ENCODE results near the gene PPP1R16B. TPM values are rescaled to one million over a fixed set of nuclear protein-coding genes. Genes with fewer than 3 reads are reported as not detected.

PPP1R16B gene
- total RNA-seq, 5 donors from 2014 or later (not counting 1 experiment from before 2014, with no cell fraction given), result 32.0 to 58.5 (median 50.2) TPM

DNA sequence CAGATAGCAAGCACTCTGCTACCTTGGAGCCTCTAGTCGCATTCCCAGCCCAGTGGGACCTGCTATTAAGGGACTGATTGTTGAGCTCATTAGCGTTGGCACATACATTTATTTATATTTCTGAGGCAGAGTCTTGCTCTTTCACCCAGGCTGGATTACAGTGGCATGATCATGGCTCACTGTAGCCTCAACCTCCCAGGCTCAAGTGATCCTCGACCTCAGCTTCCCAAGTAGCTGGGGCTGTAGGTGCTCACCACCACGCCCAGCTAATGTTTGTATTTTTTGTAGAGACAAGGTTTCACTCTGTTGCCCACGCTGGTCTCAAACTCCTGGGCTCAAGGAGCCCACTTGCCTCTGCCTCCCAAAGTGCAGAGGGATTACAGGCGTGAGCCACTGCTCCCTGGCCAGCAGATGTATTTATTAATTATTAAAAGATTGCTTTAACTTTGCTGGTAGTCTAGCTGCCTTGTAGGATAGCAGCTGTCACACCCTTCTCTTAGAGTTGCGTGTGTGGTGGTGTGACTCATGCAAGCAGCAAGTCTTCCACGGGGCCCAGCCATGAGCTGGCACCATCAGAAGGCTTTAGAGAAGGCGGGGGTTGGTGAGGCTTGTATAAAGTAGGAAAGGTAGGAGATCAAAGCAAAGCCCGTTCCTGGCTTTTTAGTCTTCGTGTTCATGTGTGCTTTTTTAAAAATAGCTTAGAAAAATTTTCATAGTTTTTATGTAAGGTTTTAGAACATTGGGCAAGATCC is 40.8 kb upstream of the PPP1R16B start:
- Mint-ChIP-seq H3K36me3 (peaks cover 80% of the 10 kb centered on the region), H3K9me3 (no peaks in the 10 kb centered on the region), H3K27me3 (no peaks in the 10 kb centered on the region), H3K27ac (peak overlapping the region in 1 of 2 donors; percentile 49), H3K4me3 (no peak overlapping the region), H3K4me1 (peaks cover 0 to 10% (median 7%) of the 10 kb centered on the region in 3 donors)
- WGBS (ENCODE audit: insufficient coverage), result 70% methylated on average over 5 of the region's 11 CpGs
- H3K4me1 ChIP-seq (ENCODE audit: control insufficient read depth in 1 of 2, extremely low read depth in 1 of 2, insufficient read depth in 2 of 2, low read length in 2 of 2), result no peaks in the 10 kb centered on the region
- no peaks in the 10 kb centered on the region for H3K27me3 ChIP-seq (replicated peaks in 1 of 2; ENCODE audit: control insufficient read depth in 2 of 2, extremely low read depth in 1 of 2, insufficient read depth in 2 of 2, low read length in 1 of 2)
- H3K4me3 ChIP-seq (ENCODE audit: control insufficient read depth in 1 of 2, extremely low read depth in 1 of 2, low read length in 1 of 2), result no peak overlapping the region
- peak in 2 of 4 experiments; percentile 68 to 88 for ATAC-seq (replicated peaks in 1 of 4)
- ChIA-PET CTCF (no interaction called here), POLR2A (no interaction called here)
- no peaks in the 10 kb centered on the region for H3K9me3 ChIP-seq
- H3K27ac ChIP-seq (ENCODE audit: low read length), result no peak overlapping the region
- peak in 2 of 35 experiments; percentile 6 to 7 for DNase-seq
- peaks cover 16 to 93% of the 10 kb centered on the region in 2 donors for H3K36me3 ChIP-seq (ENCODE audit: control insufficient read depth in 2 of 2, extremely low read depth in 1 of 2, insufficient read depth in 1 of 2, low read length in 1 of 2)

DNA sequence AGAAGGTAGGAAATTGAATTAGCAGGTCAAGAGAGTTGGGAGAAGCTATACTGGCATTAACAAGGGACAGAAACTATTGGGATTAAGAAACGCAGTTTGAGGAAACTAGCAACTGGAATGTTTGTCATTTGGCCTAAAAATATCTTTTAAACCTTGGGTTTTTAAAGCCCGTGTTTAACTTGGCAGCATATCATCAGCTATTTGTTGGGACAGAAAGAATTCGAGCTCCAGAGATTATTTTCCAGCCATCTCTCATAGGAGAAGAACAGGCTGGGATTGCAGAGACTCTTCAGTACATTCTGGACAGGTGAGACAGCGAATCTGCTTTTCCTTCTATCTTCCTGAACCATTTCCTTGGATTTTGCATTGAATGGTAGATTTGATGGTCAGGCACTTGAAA is 39.4 kb upstream of the PPP1R16B start:
- no peaks in the 10 kb centered on the region for H3K4me1 ChIP-seq (ENCODE audit: control insufficient read depth in 1 of 2, extremely low read depth in 1 of 2, insufficient read depth in 2 of 2, low read length in 2 of 2)
- H3K4me1 Mint-ChIP-seq, result peaks cover 0 to 10% (median 7%) of the 10 kb centered on the region in 3 donors
- no peak overlapping the region for H3K27ac Mint-ChIP-seq
- no peak overlapping the region for H3K4me3 ChIP-seq (ENCODE audit: control insufficient read depth in 1 of 2, extremely low read depth in 1 of 2, low read length in 1 of 2)
- no peaks in the 10 kb centered on the region for H3K9me3 ChIP-seq
- no peaks in the 10 kb centered on the region for H3K27me3 ChIP-seq (replicated peaks in 1 of 2; ENCODE audit: control insufficient read depth in 2 of 2, extremely low read depth in 1 of 2, insufficient read depth in 2 of 2, low read length in 1 of 2)
- H3K27me3 Mint-ChIP-seq, result no peaks in the 10 kb centered on the region
- no peak overlapping the region for H3K27ac ChIP-seq (ENCODE audit: low read length)
- CTCF ChIA-PET, result interaction anchor here (0.6 to 1.3 kb wide), 3 partner anchors 24 to 33 kb away, joined by 3 read pairs; no protein-coding TSS in a partner anchor
- H3K4me3 Mint-ChIP-seq, result no peak overlapping the region
- POLR2A ChIA-PET, result no interaction called here
- no peaks in the 10 kb centered on the region for H3K9me3 Mint-ChIP-seq
- ATAC-seq (replicated peaks in 1 of 4) (no peak), DNase-seq (no peak)
- H3K36me3 Mint-ChIP-seq, result peaks cover 75% of the 10 kb centered on the region
- peaks cover 19 to 92% of the 10 kb centered on the region in 2 donors for H3K36me3 ChIP-seq (ENCODE audit: control insufficient read depth in 2 of 2, extremely low read depth in 1 of 2, insufficient read depth in 1 of 2, low read length in 1 of 2)
- 94% methylated on average over 3 of the region's 4 CpGs for WGBS (ENCODE audit: insufficient coverage)

DNA sequence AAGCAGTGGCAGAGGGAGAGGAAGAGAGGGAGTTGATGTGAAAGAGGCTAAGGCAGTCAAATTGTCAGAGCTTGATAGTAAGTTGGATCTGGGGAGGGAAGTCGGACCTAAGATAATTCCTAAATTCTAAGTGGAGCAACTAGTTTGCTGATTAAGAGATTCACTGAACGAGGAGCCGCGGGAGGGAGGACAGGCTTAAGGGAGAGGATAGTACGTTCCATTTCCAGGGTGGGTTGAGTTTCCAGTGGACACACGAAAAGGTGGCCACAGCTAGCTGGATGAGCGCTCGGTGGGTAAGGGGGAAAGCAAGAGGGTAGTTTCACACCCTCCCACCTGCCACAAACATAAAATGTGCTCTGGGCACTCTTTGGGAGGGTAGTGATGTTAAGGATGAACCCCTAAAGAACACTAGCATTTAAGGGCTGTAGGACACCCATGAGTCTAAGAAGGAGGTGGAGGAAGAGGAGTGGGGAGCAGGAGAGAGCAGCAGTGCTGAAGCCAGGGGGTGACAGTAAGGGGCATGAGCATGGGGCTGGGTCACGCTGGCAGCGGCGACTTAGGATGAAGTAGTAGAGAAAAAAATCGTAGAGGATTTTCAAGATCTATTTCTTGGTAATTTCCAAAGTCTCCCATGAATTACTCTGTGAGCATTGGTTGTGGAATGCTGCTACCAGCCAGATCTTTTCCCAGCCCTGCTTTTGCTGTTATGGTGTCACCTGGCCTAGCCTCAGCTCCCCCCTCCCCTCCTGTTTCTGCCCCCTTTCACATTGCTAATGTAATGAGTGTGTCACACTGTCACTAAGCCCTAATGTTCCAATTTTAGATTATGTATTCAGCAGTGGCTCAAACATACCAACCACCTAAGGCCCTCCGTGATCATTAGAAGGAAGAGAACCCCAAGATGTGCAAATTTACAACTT is 35.9 kb upstream of the PPP1R16B start:
- no peaks in the 10 kb centered on the region for H3K9me3 ChIP-seq
- CTCF ChIA-PET, result interaction anchor here in 1 of 2 donors (0.7 kb wide), 1 partner anchor 18 kb away, joined by 3 read pairs; no protein-coding TSS in a partner anchor
- no CpG with 5 or more reads among the region's 13 CpGs for WGBS (ENCODE audit: insufficient coverage)
- H3K27me3 Mint-ChIP-seq, result no peaks in the 10 kb centered on the region
- H3K4me1 Mint-ChIP-seq, result peaks cover 0 to 5% (median 4%) of the 10 kb centered on the region in 3 donors
- peaks cover 81% of the 10 kb centered on the region for H3K36me3 Mint-ChIP-seq
- H3K4me1 ChIP-seq (ENCODE audit: control insufficient read depth in 1 of 2, extremely low read depth in 1 of 2, insufficient read depth in 2 of 2, low read length in 2 of 2), result no peaks in the 10 kb centered on the region
- no peaks in the 10 kb centered on the region for H3K27me3 ChIP-seq (replicated peaks in 1 of 2; ENCODE audit: control insufficient read depth in 2 of 2, extremely low read depth in 1 of 2, insufficient read depth in 2 of 2, low read length in 1 of 2)
- no peak for DNase-seq
- peak overlapping the region in 1 of 2 donors; percentile 1 for H3K27ac Mint-ChIP-seq
- peaks cover 13 to 85% of the 10 kb centered on the region in 2 donors for H3K36me3 ChIP-seq (ENCODE audit: control insufficient read depth in 2 of 2, extremely low read depth in 1 of 2, insufficient read depth in 1 of 2, low read length in 1 of 2)
- no peak for ATAC-seq (replicated peaks in 1 of 4)
- peaks cover 0 to 13% (median 7%) of the 10 kb centered on the region in 3 donors for H3K9me3 Mint-ChIP-seq
- POLR2A ChIA-PET, result no interaction called here
- H3K27ac ChIP-seq (ENCODE audit: low read length), result no peak overlapping the region
- H3K4me3 Mint-ChIP-seq, result no peak overlapping the region
- H3K4me3 ChIP-seq (ENCODE audit: control insufficient read depth in 1 of 2, extremely low read depth in 1 of 2, low read length in 1 of 2), result no peak overlapping the region

DNA sequence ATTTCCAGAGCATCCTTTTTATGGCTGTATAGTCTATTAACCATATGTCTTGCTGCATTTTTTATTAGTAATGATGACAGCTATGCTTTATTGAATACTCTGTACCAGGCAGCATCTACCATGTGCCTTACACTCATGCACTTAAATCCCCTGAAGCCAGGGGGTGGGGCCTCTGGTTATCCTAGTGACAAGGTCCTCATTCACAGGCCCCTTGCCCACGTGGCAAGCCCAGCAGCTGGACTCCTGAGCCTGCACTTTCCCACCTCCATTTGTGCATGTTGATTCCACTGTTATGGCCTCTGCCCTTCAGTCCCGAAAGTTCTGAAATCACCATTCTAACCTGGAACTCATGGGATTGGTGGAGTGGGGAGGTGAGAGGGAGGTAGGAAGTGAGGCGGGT is 35.0 kb upstream of the PPP1R16B start:
- Histone ChIP-seq H3K36me3 (ENCODE audit: control insufficient read depth in 2 of 2, extremely low read depth in 1 of 2, insufficient read depth in 1 of 2, low read length in 1 of 2) (peaks cover 13 to 78% of the 10 kb centered on the region in 2 donors), H3K4me1 (ENCODE audit: control insufficient read depth in 1 of 2, extremely low read depth in 1 of 2, insufficient read depth in 2 of 2, low read length in 2 of 2) (peaks cover 0 to 2% of the 10 kb centered on the region in 2 experiments), H3K9me3 (no peaks in the 10 kb centered on the region), H3K27me3 (replicated peaks in 1 of 2; ENCODE audit: control insufficient read depth in 2 of 2, extremely low read depth in 1 of 2, insufficient read depth in 2 of 2, low read length in 1 of 2) (no peaks in the 10 kb centered on the region), H3K4me3 (ENCODE audit: control insufficient read depth in 1 of 2, extremely low read depth in 1 of 2, low read length in 1 of 2) (no peak overlapping the region), H3K27ac (ENCODE audit: low read length) (no peak overlapping the region)
- 100% methylated on average over 2 of the region's 3 CpGs for whole genome bisulfite sequencing (ENCODE audit: insufficient coverage)
- no peaks in the 10 kb centered on the region for H3K27me3 Mint-ChIP-seq
- H3K4me3 Mint-ChIP-seq, result no peak overlapping the region
- ChIA-PET CTCF (interaction anchor here in 1 of 2 donors (0.7 kb wide), 1 partner anchor 17 kb away, joined by 3 read pairs; no protein-coding TSS in a partner anchor), POLR2A (no interaction called here)
- H3K9me3 Mint-ChIP-seq, result peaks cover 0 to 13% (median 7%) of the 10 kb centered on the region in 3 donors
- no peak overlapping the region for H3K27ac Mint-ChIP-seq
- H3K36me3 Mint-ChIP-seq, result peaks cover 77% of the 10 kb centered on the region
- no peak for ATAC-seq (replicated peaks in 1 of 4)
- DNase-seq, result no peak
- H3K4me1 Mint-ChIP-seq, result no peaks in the 10 kb centered on the region

DNA sequence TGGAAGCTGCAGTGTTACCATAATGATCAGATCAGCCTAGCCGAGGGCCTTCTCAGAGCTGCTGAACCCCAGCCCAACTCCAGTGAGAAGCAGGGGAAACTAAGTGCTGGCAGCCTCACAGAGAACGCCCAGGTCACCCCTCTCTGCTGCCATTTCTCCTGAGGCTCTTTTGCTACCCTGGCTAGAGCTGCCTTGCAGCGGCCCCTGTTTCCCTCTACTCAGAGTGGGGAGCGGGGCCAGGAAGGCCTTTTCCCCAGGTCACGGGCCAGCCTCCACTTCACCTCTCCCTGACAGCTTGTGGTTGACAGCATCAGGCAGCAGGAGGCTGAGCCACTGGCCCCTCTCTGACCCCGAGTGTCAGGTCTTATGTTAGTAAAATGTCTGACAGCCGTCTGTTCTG is 34.5 kb upstream of the PPP1R16B start:
- Mint-ChIP-seq H3K4me1 (peaks cover 0 to 1% (median 0%) of the 10 kb centered on the region in 3 donors), H3K36me3 (peaks cover 75% of the 10 kb centered on the region), H3K4me3 (no peak overlapping the region), H3K27me3 (no peaks in the 10 kb centered on the region), H3K27ac (no peak overlapping the region), H3K9me3 (peaks cover 0 to 13% (median 7%) of the 10 kb centered on the region in 3 donors)
- H3K4me1 ChIP-seq (ENCODE audit: control insufficient read depth in 1 of 2, extremely low read depth in 1 of 2, insufficient read depth in 2 of 2, low read length in 2 of 2), result peaks cover 0 to 3% of the 10 kb centered on the region in 2 experiments
- H3K9me3 ChIP-seq, result no peaks in the 10 kb centered on the region
- peaks cover 11 to 74% of the 10 kb centered on the region in 2 donors for H3K36me3 ChIP-seq (ENCODE audit: control insufficient read depth in 2 of 2, extremely low read depth in 1 of 2, insufficient read depth in 1 of 2, low read length in 1 of 2)
- ATAC-seq (replicated peaks in 1 of 4) (no peak), DNase-seq (no peak)
- no peak overlapping the region for H3K4me3 ChIP-seq (ENCODE audit: control insufficient read depth in 1 of 2, extremely low read depth in 1 of 2, low read length in 1 of 2)
- 83% methylated on average over 6 of the region's 7 CpGs for WGBS (ENCODE audit: insufficient coverage)
- POLR2A ChIA-PET, result no interaction called here
- CTCF ChIA-PET, result no interaction called here
- no peak overlapping the region for H3K27ac ChIP-seq (ENCODE audit: low read length)
- H3K27me3 ChIP-seq (replicated peaks in 1 of 2; ENCODE audit: control insufficient read depth in 2 of 2, extremely low read depth in 1 of 2, insufficient read depth in 2 of 2, low read length in 1 of 2), result no peaks in the 10 kb centered on the region

DNA sequence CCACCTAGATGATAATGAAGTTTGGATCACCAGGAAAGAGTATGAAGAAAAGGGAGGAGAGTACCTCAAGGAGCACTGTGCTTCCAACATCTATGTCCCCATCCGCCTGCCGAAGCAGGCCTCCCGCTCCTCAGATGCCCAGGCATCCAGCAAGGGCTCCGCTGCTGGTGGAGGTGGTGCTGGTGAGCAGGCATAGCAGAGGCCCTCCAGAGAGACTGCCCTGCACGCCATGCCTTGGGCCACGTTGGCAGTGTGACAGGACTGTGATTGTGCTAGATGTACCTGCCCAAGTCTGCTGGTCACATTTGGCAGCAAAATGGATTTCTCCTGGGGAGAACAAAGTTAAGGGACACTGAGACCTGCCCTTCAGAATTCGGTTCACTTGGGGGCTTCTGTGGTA is 33.9 kb upstream of the PPP1R16B start:
- H3K4me3 ChIP-seq (ENCODE audit: control insufficient read depth in 1 of 2, extremely low read depth in 1 of 2, low read length in 1 of 2), result no peak overlapping the region
- Mint-ChIP-seq H3K27ac (no peak overlapping the region), H3K9me3 (peaks cover 0 to 13% (median 7%) of the 10 kb centered on the region in 3 donors), H3K4me1 (peaks cover 0 to 3% (median 0%) of the 10 kb centered on the region in 3 donors), H3K4me3 (no peak overlapping the region), H3K36me3 (peaks cover 70% of the 10 kb centered on the region), H3K27me3 (no peaks in the 10 kb centered on the region)
- peaks cover 0 to 3% of the 10 kb centered on the region in 2 experiments for H3K4me1 ChIP-seq (ENCODE audit: control insufficient read depth in 1 of 2, extremely low read depth in 1 of 2, insufficient read depth in 2 of 2, low read length in 2 of 2)
- CTCF ChIA-PET, result no interaction called here
- ATAC-seq (replicated peaks in 1 of 4) (no peak), DNase-seq (no peak)
- H3K36me3 ChIP-seq (ENCODE audit: control insufficient read depth in 2 of 2, extremely low read depth in 1 of 2, insufficient read depth in 1 of 2, low read length in 1 of 2), result peaks cover 11 to 67% of the 10 kb centered on the region in 2 donors
- POLR2A ChIA-PET, result interaction anchor here (0.5 to 0.6 kb wide), 2 partner anchors 18 to 286 kb away, joined by 4 to 8 read pairs; no protein-coding TSS in a partner anchor
- WGBS (ENCODE audit: insufficient coverage), result 86% methylated on average over 5 of the region's 7 CpGs
- no peaks in the 10 kb centered on the region for H3K9me3 ChIP-seq
- H3K27ac ChIP-seq (ENCODE audit: low read length), result no peak overlapping the region
- no peaks in the 10 kb centered on the region for H3K27me3 ChIP-seq (replicated peaks in 1 of 2; ENCODE audit: control insufficient read depth in 2 of 2, extremely low read depth in 1 of 2, insufficient read depth in 2 of 2, low read length in 1 of 2)

All from T-cell (primary cell).